Erythroblast (primary cell): ENCODE data around the gene DNAH17.

Experiments
- DNase-seq, 2 experiments: peaks; one replicate each; lab custom pipeline; 2025; lab: John Stamatoyannopoulos, UW
- GATA1 ChIP-seq: IDR thresholded peaks from 2 replicates; pipeline ENCODE4 v1.6.1; 2011; ENCODE audit warnings: low read depth, mild to moderate bottlenecking, control low read depth, low read length, moderate library complexity
- POLR2A ChIP-seq: IDR thresholded peaks from 2 replicates; pipeline ENCODE4 v1.6.1; 2011; ENCODE audit warnings: mild to moderate bottlenecking, low read length

Gene DNAH17

GRCh38 chr17:78441271-78441971 lies 135.8 kb downstream of the DNAH17 start:
- DNase-seq = no peak
- no peak for TF ChIP-seq POLR2A
- TF ChIP-seq GATA1 = no peak

- DNase-seq = no peak
- TF ChIP-seq POLR2A (no peak), GATA1 (no peak)
Observed at GRCh38 chr17:78438694-78439325, 138.4 kb downstream of the DNAH17 start.

DNA sequence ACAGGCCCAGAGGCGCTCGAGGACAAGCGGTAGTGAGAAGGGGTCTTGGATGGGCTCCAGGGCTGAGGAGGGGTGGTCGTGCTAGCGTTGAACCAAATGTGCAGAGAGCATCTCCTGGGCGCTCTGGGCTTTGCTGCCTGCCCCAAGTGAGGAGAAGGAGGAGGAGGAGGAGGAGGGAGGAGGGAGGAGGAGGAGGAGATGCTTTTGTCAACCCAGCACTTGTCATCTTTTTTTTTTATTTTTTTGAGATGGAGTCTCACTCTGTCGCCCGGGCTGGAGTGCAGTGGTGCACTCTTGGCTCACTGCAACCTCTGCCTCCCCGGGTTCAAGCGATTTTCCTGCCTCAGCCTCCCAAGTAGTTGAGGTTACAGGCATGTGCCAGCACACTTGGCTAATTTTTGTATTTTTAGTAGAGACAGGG lies 138.9 kb downstream of the DNAH17 start:
- TF ChIP-seq GATA1 (no peak), POLR2A (no peak)
- peak in 1 of 2 experiments; percentile 41 for DNase-seq

GRCh38 chr17:78437508-78438169 lies 139.6 kb downstream of the DNAH17 start:
- no peak for DNase-seq
- TF ChIP-seq GATA1 = no peak
- no peak for TF ChIP-seq POLR2A

DNA sequence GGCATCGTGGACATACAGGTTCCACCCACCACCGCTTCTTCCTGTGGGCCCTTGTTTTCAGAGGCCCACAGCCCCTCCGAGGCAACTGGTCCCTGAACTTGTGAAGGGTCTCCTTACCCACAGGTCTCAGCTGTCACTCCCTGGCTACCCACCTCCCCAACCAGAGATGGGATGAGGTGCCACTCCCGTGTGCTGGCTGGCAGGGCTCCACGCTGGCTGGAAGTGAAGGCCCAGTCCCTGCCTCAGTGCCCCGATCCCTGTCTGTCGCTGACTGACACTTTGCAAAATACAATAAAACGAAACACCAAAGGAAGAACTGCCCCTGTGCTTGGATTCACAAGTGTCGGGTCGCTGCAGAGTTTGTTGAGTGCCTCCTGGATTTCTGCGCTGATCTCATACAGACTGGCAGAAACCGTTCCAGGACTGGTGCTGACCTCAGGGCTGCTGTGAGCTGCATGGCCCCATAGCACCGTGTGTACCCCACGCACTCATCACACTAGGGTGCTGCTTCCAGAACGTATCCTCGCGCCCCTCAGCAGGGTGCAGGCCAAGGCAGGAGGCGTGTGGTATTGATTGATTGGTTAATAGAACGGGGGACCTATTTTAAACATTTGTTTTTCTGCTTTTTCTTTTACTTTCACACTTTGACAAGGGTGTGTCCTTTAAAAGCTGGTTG lies 141.7 kb downstream of the DNAH17 start:
- DNase-seq = no peak
- TF ChIP-seq GATA1 = no peak
- no peak for TF ChIP-seq POLR2A

DNA sequence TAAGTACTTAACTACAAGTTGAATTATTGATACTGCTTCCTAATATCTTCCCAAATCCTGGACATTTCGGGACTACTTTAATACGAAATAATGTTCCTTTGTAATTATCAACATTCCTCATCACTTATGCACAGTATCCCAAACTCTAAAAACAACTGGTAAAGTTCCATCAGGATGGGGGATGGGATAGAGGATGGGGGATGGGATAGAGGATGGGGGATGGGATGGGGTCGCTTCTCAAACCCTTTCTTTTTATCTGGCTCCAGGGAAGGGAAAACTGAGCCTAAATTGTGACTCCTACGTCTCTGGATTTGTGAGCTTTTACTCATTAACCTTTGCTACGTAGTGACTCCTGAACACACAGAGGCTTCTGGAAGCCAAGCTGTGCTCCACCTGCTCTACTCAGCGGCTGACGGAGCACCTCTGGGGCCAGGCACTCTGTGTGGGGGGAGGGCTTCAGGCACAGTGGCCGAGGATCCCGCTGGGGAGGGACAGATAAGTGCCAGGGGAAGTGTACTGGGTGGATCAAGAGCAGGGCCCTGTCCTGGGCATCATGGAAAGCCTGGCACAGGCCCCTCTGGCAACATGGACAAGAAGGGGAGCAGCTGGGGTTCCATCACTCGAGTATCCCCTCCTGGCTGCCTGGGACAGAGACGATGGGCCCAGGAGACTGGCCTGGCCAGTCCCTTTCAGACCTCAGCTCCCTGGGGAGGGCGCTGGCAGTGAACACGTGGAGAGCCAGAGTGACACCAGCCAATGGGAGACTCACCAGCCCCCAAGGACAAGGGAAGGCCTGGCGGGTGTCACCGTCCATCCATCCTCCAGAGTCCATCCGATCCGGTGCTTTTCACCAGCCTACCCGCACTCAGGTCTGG lies 142.5 kb downstream of the DNAH17 start:
- TF ChIP-seq POLR2A (no peak), GATA1 (no peak)
- DNase-seq = no peak

- TF ChIP-seq GATA1 (no peak), POLR2A (no peak)
- no peak for DNase-seq
Observed at GRCh38 chr17:78433780-78434335, 143.3 kb downstream of the DNAH17 start.

DNA sequence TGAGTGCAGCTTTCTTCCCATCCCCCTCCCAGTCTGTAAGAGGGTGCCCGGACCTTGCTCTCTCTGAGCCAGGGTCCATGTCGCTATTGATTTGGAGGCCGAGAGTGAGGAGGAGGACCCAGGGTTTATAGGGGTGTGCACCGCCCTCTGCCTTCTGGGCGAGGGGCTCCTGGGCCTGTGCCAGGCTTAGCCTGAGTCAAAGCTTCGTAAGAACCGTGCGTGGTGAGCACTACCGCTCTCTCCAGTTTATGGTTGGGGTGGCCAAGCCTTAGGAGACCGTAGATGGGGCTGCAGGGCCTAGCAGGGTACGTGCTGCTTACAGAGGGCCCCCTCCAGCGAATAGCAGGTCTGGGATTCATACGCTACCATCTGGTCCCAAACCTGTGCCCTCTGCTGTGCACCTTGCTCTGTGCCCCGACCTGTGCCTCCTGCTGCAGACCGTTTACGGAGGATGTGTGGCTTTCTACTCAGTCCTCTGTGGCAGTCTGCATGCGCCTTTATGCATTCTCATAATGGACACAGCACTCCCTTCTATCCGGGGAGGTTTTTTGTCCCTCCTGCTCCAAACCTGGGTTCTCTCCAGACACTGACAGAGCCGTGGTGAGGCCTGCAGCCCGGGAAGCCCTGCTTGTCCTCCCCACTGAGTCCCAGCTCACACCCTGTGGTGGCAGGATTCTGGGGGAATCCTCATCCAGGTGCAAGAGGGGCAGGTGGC lies 144.0 kb downstream of the DNAH17 start:
- DNase-seq = no peak
- TF ChIP-seq POLR2A (no peak), GATA1 (no peak)

- TF ChIP-seq POLR2A (no peak), GATA1 (no peak)
- DNase-seq = no peak
Observed at GRCh38 chr17:78432226-78433012, 144.8 kb downstream of the DNAH17 start.

DNA sequence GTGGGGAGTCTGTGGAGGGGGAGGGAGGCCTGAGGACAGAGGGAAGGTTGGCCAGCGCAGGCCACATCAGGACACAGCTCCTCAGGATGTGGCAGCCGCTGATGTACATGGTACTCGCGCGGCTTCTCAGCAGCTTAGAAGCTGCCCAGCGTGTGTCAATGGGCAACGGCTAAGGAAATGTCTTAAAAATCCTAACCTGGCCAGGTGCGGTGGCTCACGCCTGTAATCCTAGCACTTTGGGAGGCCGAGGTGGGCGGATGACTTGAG lies 145.6 kb downstream of the DNAH17 start:
- DNase-seq = no peak
- no peak for TF ChIP-seq GATA1
- no peak for TF ChIP-seq POLR2A

DNA sequence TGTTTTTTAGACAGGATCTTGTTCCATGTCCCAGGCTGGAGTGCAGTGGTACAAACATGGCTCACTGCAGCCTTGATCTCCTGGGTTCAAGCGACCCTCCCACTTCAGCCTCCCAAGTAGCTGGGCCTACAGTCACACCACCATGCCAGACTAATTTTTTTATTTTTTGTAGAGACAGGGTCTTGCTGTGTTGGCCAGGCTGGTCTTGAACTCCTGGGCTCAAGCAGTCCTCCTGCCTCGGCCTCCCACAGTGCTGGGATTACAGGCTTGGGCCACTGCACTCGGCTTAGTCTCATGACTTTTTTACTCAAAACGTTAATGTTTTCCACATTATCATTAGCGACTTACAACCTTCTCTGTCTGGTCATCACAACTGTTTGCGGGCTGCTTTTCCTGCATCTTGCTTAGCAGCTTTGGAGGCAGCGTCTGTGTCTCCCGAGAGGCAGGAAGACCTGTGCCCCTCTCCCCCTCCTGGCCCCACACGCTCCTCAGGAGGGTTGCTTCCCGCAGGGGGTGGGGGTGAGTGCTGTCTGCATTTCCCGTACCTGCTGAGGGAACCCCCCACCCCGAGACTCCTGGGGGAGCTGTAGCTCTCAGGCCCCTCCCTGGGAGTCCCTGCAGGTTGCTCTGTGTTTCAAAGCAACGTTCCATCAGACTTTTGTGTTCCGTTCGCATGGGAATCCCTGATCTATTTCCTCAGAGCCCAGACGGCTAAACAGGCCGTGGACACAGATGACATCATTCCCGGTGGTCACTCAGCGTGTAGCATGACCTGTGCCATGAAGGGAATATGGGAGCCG lies 146.1 kb downstream of the DNAH17 start:
- DNase-seq = no peak
- TF ChIP-seq GATA1 = no peak
- no peak for TF ChIP-seq POLR2A

DNA sequence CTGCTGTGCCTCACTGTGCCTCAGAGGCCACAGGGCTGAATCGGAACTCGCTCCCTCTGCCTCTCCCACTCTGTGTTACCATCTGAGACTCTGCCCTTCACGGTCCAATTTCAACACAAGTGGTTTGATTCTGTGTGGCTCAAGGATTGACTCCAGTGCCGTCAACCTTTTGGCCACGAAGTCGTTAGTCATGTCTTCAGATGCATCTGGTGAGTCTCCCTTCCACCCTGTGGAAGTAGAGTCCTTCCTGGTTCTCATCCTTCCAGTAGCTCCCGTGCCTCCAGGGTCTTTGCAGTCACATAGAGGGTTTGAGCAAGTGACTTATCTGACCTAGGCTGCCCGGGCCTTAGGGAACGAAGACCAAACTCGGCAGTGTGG lies 147.6 kb downstream of the DNAH17 start:
- no peak for DNase-seq
- no peak for TF ChIP-seq POLR2A
- no peak for TF ChIP-seq GATA1
